ENCODE data around the gene MRC2.
A peak's percentile ranks its signal among the peaks of the same experiment; 100 is the strongest.
"Not testable (repeated sequence)": the region's sequence is repeated elsewhere in the genome, so short reads cannot be mapped to it uniquely, and the experiment has no call there.

MRC2 gene

DNA sequence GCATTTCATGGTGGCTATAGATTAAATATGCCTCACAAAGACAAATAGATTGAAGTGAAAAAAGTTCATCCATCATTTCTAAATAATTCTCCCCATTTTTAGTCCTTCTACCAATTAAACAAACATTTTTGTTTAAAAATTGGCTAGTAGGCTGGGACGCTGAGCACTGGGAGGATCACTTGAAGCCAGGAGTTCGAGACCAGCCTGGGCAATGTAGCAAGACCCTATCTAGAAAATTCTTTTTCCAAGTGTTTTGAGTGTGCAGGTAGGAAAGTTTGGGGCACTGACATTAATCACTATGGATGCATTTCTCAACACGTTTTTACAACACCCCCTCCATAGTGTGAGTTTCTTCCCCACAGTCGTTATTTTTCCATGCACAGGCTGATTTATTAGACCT lies 56.7 kb downstream of the MRC2 start:
- no peak for DNase-seq

DNA sequence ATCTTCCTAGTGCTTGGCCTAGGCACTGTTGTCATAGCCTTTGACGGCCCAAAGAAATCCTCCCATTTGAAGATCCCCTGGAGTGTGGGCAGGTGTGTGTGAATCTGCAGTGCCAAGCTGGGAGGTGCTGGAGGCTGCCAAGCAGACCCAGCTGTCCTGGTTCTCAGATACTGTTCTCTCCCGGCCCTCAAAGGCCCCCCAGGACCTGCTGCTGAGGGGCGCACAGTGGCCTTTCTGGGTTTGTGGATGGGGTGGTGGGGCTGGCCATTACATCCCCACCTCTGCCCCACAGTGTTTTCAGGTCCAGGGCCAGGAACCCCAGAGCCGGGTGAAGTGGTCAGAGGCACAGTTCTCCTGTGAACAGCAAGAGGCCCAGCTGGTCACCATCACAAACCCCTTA lies 60.5 kb downstream of the MRC2 start:
- DNase-seq: no peak

DNA sequence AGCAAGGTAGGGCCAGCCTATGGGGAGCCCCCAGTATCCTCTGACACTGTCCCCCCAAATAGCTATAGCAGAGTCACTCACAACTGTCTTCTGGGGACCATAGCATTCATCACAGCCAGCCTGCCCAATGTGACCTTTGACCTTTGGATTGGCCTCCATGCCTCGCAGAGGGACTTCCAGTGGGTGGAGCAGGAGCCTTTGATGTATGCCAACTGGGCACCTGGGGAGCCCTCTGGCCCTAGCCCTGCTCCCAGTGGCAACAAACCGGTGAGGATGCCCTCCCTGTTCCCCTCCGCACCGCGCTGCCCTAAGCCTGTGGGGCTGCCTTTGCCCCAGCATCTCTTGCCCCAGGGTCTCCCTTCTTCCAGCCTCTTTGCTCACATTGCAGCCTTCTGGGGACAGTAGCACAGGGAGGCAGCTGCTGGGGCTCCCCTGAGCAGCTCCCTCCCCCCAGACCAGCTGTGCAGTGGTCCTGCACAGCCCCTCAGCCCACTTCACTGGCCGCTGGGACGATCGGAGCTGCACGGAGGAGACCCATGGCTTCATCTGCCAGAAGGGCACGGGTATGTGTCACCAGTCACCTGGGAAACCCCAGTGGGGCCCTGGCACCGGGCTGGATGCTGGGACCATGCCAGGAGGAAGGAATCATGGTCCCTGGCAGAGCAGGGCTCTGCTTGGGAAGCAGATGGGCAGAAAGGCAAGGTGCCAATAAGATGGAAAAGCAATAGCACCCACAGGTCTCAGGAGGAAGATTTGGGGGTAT lies 61.1 kb downstream of the MRC2 start:
- DNase-seq: no peak

DNA sequence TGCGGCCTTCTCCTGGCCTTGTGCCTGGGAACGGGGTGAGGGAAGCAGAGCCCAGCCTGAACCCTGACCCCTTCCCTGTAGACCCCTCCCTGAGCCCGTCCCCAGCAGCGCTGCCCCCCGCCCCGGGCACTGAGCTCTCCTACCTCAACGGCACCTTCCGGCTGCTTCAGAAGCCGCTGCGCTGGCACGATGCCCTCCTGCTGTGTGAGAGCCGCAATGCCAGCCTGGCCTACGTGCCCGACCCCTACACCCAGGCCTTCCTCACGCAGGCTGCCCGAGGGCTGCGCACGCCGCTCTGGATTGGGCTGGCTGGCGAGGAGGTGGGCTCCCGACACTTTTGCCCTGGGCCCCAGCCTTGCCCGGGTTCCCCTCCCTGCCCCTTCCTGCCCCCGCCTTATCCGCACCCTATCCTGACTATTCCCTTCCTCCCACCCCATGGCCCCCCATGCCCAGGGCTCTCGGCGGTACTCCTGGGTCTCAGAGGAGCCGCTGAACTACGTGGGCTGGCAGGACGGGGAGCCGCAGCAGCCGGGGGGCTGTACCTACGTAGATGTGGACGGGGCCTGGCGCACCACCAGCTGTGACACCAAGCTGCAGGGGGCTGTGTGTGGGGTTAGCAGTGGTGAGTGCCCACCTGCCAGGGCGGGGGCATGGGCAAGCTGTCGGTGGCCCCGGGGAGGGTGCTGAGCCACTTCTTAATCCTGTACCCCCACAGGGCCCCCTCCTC lies 62.1 kb downstream of the MRC2 start:
- DNase-seq: no peak

DNA sequence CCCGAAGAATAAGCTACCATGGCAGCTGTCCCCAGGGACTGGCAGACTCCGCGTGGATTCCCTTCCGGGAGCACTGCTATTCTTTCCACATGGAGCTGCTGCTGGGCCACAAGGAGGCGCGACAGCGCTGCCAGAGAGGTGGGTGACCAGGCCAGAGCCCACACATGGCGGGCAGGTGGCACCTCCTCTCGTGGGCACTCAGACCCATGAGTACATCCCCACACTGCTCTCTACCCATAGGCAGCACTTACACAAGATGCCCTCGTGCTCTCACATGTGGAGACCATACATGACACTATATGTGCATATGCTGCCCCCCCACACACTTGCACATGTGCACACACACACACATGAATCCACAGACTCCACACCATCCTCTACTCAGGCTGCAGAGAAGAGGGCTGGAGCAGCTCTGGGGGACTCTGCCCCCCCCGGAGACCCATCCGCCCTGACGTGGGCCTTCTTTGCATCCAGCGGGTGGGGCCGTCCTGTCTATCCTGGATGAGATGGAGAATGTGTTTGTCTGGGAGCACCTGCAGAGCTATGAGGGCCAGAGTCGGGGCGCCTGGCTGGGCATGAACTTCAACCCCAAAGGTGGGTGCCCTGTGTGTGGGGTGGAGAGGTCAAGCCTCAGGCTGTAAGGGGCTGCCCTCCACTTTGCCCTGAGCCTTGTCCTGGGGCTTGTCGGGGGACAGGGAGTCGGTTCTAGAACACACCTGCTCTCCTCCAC lies 62.9 kb downstream of the MRC2 start:
- no peak for DNase-seq

DNA sequence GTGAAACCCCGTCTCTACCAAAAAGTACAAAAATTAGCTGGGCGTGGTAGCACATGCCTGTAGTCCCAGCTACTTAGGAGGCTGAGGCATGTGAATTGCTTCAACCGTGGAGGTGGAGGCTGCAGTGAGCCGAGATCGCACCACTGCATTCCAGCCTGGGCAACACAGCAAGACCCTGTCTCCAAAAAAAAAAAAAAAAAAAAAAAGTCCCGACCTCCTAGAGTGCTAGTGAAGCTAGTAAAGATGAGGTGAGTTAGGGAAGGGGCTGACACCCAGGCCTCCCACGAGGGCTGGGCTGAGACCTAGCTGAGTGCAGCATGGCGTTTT lies 64.1 kb downstream of the MRC2 start:
- not testable (repeated sequence) for DNase-seq

DNA sequence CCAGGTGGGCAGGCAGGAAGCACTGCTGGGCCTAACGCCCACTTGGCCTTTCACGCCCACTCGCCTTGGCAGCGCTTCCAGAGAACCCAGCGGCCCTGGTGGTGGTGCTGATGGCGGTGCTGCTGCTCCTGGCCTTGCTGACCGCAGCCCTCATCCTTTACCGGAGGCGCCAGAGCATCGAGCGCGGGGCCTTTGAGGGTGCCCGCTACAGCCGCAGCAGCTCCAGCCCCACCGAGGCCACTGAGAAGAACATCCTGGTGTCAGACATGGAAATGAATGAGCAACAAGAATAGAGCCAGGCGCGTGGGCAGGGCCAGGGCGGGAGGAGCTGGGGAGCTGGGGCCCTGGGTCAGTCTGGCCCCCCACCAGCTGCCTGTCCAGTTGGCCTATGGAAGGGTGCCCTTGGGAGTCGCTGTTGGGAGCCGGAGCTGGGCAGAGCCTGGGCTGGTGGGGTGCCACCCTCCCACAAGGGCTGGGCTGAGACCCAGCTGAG lies 64.7 kb downstream of the MRC2 start:
- DNase-seq: no peak

DNA sequence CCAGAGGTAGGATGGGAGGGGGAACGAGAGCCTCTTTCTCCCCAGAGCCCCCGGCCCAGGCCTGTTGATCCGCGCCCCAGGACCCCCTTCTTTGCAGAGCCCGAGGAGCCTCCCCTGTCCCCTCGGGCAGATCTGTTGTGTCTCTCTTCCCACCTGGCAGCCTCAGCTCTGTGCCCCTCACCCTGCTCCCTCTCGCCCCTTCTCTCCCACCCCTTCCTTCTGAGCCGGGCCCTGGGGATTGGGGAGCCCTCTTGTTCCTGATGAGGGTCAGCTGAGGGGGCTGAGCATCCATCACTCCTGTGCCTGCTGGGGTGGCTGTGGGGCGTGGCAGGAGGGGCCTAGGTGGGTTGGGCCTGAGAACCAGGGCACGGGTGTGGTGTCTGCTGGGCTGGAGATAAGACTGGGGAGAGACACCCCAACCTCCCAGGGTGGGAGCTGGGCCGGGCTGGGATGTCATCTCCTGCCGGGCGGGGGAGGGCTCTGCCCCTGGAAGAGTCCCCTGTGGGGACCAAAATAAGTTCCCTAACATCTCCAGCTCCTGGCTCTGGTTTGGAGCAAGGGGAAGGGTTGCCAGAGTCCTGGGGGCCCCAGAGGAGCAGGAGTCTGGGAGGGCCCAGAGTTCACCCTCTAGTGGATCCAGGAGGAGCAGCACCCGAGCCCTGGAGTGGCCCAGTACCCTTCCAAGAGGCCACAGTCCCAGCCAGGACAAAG lies 65.4 kb downstream of the MRC2 start:
- peak in 1 of 2 experiments; percentile 6 for DNase-seq

DNA sequence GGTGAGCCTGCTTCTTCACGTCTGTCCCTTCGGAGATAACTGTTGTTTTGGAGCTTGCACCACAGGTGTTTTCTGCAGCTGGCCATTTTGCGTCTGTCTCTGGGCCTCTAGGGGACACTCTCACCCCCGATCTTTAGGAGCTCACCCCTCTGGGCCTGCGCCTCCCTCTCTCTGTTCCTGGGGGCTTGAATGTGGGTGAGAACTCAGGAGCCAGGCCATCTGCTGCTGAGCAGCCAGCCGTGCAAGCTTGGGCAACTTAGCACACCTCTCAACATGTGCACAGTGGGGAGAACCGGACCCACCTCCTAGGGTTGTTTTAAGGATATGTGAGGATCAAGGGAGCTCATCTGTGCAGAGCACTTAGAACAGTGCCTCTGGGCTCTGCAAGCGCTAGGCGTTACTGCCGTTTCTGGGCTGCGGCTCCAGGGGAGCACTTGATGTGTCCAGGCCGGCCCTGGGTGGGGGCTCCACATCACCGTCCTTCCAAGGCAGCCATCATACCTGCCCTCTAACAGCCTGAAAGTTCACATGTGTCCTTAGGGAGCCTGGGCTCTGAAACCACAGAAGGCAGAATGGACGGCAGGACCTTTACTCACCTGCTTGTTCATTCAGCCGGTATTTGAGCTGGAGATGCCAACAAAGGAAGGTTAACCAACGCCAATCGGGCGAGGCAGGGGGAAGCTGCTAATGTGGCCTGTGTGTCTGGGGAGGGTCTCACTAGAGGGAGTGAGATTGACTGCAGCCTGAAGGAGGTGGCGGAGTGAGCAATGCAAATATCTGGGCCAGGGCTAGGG lies 66.3 kb downstream of the MRC2 start:
- no peak for DNase-seq

DNA sequence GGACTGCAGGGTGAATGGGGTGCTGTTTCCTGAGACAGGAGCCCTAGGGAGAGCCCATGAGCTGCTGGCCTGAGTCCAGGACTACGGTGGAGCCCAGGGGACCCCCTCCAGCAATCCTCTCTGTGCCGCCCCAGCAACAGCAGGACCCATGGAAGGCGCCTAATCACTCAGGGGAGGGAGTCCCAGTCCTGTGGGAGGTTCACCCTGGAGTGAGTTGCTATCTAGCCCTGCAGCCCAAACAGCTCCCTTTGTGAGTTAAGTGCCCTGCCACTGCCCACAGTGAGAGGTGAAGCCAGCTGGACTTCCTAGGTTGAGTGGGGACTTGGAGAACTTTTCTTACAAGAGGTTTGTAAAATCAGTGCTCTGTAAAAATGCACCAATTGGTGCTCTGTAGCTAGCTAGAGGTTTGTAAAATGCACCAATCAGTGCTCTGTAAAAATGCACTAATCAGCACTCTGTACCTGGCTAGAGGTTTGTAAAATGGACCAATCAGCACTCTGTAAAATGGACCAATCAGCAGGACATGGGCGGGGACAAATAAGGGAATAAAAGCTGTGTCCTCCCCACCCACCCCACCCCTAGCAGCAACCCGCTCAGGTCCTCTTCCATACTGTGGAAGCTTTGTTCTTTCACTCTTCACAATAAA lies 67.7 kb downstream of the MRC2 start:
- DNase-seq: not testable (repeated sequence)

DNA sequence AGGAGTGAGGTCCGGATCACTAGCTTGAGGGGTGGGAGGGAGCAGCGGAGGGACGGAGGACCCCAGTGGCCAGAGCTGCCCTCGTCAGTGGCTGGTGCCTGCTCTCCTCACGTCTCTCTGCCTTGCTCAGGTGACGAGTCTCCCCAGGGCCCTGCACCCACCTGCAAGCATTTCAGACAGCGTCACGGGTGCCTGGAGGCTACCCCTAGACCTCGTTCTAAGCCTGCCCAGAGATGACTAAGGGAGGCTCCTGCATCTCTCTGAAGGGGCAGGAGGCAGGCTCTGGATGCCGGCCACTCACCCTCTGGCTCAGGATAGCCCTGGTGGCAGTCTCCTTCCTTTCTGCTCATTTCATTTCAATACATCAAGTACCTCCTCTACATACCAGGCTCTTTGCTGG lies 68.8 kb downstream of the MRC2 start:
- DNase-seq: no peak

DNA sequence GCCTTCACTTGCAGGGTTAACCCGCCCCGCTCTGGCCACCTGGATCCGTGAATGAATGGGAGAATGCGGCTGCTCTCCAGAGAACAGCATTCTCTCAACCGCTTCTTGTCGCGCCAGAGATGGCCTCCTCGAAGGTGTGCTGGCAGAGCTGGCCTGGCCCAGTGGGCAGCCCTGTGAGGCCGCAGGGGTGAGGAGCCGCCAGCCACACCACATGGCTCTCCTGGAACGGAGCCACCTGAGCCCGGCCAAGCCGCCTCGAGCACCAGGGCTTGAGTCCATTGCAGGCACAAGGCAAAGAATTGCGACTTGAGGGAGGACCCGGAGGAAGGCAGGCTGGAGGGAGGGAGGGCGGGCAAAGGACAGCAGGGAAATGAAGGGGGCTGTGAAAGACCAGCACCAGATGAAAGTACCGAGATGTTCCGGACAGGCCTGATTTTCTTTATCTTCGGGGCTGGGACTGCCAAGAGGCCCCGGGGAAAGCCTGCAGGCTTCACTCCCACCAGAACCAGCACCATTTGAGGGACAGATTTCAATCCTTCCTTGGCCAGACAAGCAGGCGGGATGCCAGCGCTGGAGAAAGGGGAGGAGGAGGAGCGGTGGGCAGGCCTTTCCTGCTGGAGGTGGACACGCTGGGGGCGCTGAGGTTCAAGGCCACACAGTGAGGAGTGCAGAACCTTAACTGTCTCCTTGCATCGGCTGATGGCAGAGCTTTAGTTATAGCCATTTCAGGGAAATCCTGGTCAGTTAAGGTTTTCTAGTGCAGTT lies 69.4 kb downstream of the MRC2 start:
- DNase-seq: no peak

DNA sequence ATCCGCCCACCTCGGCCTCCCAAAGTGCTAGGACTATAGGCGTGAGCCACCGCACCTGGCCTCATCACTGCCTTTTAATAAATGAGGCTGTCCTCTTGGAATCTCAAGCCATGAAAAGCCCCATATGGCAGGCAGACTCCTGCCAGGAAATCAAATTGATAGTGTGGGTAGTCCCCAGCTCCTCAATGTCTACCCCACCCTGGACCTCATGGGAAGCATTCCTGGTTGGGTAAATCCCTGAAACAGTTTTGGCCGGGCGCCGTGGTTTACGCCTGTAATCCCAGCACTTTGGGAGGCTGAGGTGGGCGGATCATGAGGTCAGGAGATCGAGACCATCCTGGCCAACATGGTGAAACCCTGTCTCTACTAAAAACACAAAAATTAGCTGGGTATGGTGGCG lies 71.0 kb downstream of the MRC2 start:
- DNase-seq: not testable (repeated sequence)

DNA sequence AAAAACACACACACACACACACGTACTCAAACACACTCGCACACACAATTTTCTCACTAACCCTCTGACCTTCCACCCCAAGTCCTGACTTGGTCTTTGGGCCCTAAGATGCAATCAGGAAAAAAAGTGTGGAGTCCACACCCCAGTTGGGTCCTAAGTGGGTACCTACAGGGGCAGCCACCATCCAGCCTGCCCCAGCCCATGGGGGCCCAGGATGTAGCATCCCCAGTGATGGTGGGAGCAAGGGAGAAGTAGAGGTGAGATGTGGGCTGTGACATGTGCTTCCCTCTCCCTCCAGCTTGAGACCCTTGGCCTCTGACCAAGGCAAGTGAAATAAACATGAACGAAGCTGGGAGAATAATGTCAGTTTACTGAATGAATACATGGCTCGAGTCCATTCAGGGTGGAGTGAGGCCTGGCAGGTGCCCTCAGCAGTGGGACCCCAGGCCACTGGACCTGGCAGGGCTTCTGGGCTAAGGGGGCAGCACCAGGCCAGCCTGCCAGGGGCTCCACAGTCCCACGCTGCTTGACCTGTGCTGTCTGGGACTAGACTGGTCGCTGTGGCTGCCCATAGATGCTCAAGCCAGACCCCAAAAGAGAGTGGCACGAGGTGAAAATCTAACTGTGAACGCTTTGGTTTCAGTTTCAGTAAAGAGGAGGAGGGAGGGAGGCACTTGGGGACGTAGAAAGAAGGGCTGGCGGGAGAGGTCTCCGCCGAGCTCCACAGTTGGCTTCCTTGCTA lies 73.7 kb downstream of the MRC2 start:
- no peak for DNase-seq

DNA sequence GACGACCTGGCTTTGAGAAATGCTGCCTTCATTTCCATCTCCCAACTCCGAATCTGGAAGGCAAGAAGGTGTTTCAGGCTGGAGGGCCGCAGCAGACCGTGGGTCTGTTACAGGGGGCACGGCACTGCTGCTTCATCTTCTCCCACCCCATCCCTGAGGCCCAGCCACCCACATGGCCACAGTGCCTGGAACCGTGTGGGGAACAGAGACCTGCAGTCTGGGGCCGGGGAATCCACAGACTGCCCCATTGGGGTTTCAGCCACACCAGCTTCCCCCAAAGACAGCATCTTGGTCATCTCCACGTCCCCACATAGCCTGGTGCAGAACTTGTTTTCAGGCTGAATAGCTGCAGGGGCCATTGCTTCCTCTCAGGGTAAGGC lies 74.2 kb downstream of the MRC2 start:
- DNase-seq: no peak

DNA sequence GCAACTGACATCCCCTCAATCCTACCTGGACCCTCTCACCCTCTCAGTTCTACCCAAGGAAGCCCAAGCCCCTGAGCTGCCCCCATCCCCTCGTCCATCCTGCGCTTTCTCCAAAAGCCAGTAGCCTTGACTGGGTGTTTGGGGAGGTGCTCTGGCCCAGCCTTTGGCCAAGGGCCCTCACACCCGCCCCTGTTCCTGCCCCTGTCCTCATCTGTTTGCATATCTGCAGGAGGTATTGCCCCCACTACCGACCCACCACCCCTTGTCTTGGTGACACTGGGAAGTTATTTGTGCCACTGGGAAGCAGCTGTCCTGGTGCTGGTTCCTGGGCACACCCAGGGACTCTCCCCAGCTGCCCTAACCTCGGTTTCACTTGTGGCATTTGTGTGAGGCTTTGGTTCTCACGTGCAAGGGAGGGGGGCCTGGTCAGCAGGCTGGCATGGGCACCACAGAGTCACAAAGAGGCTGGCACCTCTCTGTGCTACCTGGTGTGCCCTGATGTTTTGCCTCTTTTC lies 75.3 kb downstream of the MRC2 start:
- DNase-seq: no peak

DNA sequence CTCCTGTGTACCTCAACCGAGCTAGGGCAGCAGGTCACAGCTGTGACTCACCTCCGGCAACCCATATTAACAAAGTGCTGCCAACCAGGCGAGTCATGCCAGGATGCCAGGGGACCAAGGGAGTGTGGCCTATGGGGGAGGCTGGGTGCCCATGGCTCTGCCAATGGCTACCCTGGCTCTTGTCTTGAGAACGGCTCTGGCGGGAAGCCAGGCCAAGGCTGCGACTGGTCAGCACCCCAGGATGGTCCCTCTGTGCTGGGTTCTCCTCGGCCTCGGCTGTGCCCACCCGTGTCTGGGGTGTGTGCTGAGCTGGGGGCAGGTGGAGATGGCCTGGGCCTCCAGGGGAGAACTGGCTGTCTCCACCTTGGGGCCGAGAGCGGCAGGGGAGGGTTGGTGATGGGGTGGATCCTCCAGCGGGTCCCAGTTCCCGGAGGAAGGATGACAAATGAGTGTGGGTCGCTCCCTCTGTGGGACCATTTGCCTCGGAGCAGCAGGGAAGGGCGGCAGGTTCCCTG lies 75.8 kb downstream of the MRC2 start:
- no peak for DNase-seq

DNA sequence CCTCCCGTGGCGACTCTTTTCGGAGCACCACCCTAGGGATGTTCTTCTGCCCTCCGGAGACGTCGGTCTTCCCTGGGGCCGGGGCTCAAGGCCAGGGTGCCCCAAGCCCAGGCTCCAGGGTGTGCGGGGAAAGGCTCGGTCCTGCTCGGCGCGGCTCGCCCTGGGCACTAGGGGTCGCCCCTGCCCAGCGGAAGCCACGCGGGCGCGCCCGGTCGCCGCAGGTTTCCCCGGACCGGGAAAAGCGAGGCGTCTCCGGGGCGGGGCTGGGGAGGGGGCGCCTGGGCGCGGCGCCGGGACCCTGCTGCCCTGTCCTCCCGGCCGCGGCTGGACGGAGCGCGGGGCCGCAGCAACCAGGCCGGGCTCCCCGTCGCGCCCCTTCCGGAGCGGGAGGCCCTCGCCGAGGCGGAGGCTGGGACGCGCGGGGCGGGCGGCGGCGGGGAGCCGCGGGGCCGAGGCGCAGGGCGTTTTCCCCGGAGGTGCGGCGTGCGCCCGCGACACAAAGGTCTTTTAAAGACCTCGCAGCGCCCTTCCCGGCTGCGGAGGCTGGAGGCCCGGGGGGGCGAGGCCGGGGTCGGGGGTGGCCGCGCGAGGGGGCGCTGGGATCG lies 76.4 kb downstream of the MRC2 start:
- DNase-seq: peak; percentile 7 to 56

DNA sequence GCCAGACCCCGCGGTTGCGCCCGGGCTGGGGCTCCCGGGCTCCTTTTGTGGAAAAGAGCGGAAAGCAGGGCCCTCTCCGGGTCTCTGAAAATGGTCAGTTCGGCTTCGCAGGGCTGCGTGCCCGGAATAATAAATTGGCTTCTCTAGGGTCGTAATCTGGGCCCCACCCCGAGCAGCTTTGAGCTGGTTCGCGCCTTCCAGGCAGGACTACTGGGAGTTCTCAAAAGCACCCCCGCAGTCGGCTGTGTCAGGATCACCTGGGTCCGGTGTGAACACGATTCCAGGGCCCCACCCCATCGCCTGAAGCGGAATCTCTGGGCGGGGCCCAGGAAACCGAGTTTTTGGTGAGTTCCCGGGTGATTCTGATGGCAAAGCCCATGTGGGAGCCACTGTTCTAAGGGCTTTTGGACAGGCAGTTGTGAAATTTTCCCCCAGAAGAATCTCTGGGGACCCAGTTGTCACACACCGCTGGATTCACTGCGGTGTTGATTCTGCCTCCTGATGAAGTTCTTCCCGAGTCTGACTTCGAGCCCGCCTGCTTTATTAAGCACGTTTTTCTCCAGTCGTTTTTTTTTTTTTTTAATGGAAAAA lies 77.0 kb downstream of the MRC2 start:
- no peak for DNase-seq
